ENCODE data around the gene EIF1. TPM values are rescaled to one million over a fixed set of nuclear protein-coding genes. Genes with fewer than 3 reads are reported as not detected.
A peak's percentile ranks its signal among the peaks of the same experiment; 100 is the strongest.

The EIF1 gene
- polyA plus RNA-seq, 2 of the 4 experiments (the other 2 are of a cell fraction), result 834 to 873 TPM

DNA sequence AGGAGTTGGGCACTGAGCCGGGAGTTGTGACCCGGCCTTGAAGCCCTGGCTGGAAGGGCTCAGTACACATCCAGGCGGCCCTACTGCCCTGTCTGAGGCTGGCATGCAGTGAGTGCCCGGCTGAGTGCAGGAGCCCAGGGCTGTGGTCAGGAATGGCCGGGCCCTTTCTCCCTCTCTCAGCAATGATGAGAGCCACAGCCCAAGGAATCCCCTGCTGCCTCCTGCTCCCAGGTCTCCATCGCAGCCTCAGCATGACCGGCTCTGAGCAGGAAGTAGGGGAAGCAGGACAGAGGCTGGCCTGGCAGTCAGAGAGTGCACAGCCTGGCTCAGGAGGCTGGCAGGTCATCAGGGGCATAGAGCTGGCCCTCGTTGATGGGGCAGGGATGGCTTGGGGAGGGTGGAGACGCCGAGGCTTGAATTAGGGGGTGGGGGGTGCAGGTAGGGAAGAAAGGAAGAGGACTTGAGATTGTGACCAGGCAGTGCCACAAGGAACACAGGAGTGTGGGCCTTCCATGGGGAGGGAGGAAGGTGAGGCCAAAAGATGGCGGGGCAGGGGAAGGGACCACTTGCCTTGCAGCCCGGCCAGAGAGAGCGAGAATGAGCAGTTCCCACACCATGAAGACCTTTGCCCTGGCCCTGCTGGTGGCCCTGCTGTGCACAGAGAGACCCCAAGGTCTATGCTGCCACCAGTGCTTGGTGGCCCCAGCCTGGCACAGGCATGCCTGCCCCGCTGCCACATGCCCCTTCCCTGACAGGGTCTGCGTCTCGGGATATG lies 32.2 kb upstream of the EIF1 start:
- WGBS (ENCODE audit: missing lambda C conversion rate), result 91% methylated on average over 15 of the region's 16 CpGs
- Histone ChIP-seq H3K27ac (peak overlapping the region in 1 of 2 experiments; percentile 55; a peak in 3 of 6 replicates), H3K4me1 (peaks cover 33% of the 10 kb centered on the region), H3K9me3 (no peaks in the 10 kb centered on the region), H3K4me2 (no peak overlapping the region), H3K4me3 (no peak overlapping the region)
- ChIA-PET CTCF (interaction anchor here (0.5 to 20.9 kb wide), 7 partner anchors 8 to 1290 kb away, joined by 3 to 678 read pairs (median 4); no protein-coding TSS in a partner anchor), POLR2A (interaction anchor here (0.6 kb wide), 1 partner anchor 750 kb away, joined by 3 read pairs; no protein-coding TSS in a partner anchor)
- FAIRE-seq (no peak), DNase-seq (ENCODE audit: low read depth in 1 of 2, low spot score in 1 of 2) (no peak), ATAC-seq (peak in 1 of 2 experiments; percentile 9; a peak in 2 of 6 replicates)
- no peak for TF ChIP-seq ZNF302 (CRISPR knock-in tag; IDR thresholded peaks at IDR 0.05)
- no peak for TF ChIP-seq NFE2L2 (conservative IDR thresholded peaks at IDR 0.05; ENCODE audit: low read length)
- TF ChIP-seq, protein P1, sequence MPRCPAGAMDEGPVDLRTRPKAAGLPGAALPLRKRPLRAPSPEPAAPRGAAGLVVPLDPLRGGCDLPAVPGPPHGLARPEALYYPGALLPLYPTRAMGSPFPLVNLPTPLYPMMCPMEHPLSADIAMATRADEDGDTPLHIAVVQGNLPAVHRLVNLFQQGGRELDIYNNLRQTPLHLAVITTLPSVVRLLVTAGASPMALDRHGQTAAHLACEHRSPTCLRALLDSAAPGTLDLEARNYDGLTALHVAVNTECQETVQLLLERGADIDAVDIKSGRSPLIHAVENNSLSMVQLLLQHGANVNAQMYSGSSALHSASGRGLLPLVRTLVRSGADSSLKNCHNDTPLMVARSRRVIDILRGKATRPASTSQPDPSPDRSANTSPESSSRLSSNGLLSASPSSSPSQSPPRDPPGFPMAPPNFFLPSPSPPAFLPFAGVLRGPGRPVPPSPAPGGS (IDR thresholded peaks at IDR 0.05), result no peak
- no peak for TF ChIP-seq POLR2AphosphoS2 (conservative IDR thresholded peaks at IDR 0.05; ENCODE audit: low read length)

DNA sequence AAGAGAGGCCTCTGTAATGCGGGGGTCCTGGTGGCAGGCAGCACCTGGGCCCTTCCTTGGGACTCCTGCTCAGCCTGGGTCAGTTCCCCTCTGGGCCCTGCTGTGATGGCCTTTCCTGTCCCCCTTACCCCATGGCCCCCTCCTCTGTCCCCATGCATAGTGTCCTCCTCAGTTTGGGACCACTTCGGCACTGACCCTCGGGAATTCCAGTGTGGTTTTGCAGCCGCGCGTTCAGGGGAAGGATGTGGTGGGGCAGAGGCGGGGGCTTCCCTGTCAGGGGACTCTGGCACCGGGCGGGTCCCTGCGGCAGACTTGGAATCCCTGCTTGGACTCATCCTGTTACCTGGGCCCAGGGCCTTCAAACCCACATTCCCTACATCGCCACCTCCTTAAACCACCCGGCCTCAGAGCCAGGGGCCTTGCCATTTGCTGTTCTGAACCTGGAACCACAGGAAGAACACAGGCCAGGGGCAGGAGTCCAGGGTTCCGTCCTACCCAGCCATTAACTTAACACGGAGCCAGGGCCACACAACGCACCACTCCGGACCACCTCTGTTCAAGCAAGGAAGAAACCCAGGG lies 31.4 kb upstream of the EIF1 start:
- POLR2A ChIA-PET, result no interaction called here
- ATAC-seq, result no peak
- Histone ChIP-seq H3K27ac (peak overlapping the region in 1 of 2 experiments; percentile 0; a peak in 1 of 6 replicates), H3K4me2 (no peak overlapping the region), H3K4me1 (peaks cover 25% of the 10 kb centered on the region), H3K4me3 (no peak overlapping the region), H3K9me3 (no peaks in the 10 kb centered on the region)
- WGBS (ENCODE audit: missing lambda C conversion rate), result 90% methylated on average over 16 of the region's 16 CpGs
- TF ChIP-seq HEYL (CRISPR knock-in tag; IDR thresholded peaks at IDR 0.05) (no peak), KDM1A (IDR thresholded peaks at IDR 0.05; ENCODE audit: low read depth) (no peak), RNF2 (IDR thresholded peaks at IDR 0.05; ENCODE audit: borderline replicate concordance, low read depth) (no peak), FOSB (CRISPR knock-in tag; IDR thresholded peaks at IDR 0.05) (no peak), CBX2 (IDR thresholded peaks at IDR 0.05; ENCODE audit: borderline replicate concordance, low read depth) (no peak), SMC3 (IDR thresholded peaks at IDR 0.05) (no peak), CHD4 (IDR thresholded peaks at IDR 0.05; ENCODE audit: borderline replicate concordance) (no peak), PHF8 (IDR thresholded peaks at IDR 0.05; ENCODE audit: borderline replicate concordance, low read depth) (no peak), CBX8 (IDR thresholded peaks at IDR 0.05) (no peak), HOXA7 (CRISPR knock-in tag; IDR thresholded peaks at IDR 0.05) (no peak), JUNB (IDR thresholded peaks at IDR 0.05) (no peak), MAZ (IDR thresholded peaks at IDR 0.05; ENCODE audit: borderline replicate concordance, low read depth, low read length) (no peak), MAFK (IDR thresholded peaks at IDR 0.05; ENCODE audit: partially characterized antibody) (no peak), ZFP36 (IDR thresholded peaks at IDR 0.05; ENCODE audit: borderline replicate concordance, partially characterized antibody) (no peak), CEBPB (IDR thresholded peaks at IDR 0.05) (no peak)
- TF ChIP-seq, protein P2, sequence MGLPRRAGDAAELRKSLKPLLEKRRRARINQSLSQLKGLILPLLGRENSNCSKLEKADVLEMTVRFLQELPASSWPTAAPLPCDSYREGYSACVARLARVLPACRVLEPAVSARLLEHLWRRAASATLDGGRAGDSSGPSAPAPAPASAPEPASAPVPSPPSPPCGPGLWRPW (IDR thresholded peaks at IDR 0.05), result no peak
- TF ChIP-seq, protein P1 (IDR thresholded peaks at IDR 0.05), result no peak
- DNase-seq (ENCODE audit: low read depth in 1 of 2, low spot score in 1 of 2), result no peak
- FAIRE-seq, result no peak
- CTCF ChIA-PET, result interaction anchor here (0.8 to 20.9 kb wide), 9 partner anchors 7 to 1037 kb away, joined by 3 to 678 read pairs (median 418); no protein-coding TSS in a partner anchor
